ENCODE data around the gene CDC45.
A peak's percentile ranks its signal among the peaks of the same experiment; 100 is the strongest.

CDC45 gene

DNA sequence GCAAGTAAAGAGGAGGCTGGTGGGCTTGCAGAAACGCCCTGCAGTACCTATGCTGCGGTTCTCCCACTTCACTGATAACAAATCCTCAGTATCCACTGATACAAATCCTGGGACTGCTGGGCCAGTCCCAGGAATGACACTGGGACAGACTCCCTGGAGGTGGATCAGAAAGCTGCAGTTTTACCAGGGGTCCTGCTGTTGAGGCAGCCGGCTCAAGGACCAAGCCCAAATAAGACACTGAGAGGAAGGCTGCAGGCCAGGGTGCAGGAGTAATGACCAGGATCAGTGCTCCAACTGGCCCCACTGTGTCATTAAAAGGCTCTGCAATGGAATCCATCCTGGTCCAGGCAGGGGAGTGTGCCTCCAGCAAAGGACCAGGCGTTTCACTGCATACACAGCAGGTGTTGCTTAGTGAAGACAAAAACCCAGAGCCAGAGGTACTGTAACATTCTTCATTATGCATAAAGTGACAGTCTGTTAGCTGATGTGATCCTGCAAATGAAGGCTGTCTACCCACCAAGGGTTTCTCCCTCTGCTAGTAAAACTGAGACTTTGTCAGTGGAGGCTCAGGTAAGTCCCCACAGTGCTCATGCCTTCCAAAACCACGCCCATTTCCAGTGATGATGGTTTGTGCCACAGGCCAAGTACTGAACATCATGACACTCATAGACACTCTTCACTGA is 30.8 kb upstream of the CDC45 start:
- DNase-seq = no peak

DNA sequence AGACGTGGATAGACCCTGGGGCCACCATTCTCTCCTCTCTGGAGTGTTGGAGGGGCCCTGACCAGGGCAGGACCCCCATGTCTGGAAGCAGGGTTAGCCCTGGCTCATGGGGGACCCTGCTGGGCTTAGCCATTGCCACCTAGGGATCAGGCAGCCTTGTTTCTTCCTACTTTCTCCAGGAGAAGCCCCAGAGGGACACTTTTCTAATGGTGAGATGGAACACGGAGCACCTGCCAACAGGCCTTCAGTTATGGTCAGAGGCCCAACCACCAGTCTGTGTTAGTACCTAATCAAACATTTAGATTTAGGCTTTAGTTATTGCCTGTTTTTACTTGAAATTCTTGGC is 30.3 kb upstream of the CDC45 start:
- DNase-seq = no peak

DNA sequence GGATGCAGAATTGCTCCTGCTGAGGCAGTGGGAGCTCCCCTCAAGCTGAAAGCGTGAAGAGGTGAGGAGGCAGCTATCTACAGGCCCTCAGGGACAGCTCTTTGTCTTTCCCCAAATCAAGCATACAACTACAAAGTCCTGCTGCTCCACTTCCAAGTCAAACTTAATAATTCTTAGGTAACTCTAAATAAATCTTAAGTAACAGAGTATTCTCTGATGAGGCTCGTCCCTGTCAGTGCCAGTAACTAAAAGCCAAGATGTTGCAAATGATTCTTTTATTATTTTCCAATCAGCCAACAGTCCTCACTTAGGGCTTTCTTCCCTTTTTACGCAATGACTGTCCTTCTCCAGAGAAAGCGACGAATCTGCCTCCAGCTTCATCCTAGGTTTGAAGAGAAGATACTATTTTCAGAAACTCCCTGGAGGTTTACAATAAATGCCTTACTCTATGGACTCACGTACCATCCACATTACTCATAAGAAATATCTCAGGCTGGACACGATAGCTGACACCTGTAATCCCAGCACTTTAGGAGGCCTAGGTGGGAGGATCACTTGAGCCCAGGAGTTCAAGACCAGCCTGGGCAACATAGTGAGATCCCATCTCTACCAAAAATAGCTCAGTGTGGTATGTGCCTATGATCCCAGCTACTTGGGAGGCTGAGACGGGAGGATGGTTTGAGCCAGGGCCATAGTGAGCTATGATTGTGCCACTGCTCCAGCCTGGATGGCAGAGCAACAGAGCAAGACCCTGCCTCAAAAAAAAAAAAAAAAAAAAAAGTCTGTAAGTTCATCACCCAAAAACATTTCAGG is 29.2 kb upstream of the CDC45 start:
- DNase-seq = no peak

DNA sequence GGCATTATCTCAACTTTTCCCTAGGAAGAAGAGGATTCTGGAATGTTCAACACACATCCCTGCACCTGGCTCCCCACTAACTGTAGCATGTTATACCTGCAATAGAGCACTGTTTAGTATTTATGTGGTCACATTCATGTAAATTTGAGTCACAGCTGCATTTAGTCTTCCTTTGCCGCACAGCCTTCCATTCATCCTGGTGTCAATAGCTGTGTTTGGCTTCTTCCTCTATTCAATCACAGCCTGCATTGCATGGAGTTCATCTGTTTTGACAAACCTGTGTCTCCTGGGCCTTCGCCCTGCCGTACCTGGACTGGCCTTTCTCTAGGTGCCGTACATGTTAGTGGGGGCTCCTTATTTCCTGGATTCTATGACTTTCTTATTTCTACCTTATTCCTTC is 28.1 kb upstream of the CDC45 start:
- DNase-seq = no peak

DNA sequence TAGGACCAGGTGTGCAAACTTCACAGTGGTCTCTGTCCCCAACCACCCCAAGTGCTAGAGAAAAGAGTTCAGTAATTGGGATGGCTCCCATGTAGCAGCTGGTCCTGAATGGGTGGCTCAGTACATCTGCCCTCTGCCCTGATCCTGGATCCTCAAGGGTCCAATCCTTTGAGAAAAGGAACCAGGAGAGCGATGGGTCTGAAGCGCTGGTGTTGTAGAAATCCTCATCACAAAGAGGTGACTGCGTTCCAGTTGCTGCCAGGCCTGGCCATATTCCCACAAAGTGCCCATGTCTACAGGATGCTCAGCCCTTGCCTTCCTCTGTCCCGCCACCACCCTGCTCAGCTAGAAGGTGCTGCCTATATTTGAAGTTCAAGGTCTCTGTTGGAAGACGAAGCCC is 26.0 kb upstream of the CDC45 start:
- DNase-seq = no peak

DNA sequence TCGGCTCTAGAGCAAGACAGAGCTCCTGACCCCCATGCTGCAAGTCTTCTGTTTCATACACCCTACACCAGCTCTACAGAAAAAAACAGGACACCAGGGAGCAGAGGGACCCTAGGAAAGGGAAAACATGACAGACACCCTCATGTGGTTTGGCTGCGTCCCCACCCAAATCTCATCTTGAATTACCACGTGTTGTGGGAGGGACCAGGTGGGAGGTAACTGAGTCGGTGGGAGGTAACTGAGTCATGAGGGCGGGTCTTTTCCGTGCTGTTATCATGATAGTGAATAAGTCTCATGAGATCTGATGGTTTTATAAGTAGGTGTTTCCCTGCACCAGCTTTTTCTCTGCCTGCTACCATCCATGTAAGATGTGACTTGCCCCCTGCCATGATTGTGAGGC is 25.6 kb upstream of the CDC45 start:
- no peak for DNase-seq

DNA sequence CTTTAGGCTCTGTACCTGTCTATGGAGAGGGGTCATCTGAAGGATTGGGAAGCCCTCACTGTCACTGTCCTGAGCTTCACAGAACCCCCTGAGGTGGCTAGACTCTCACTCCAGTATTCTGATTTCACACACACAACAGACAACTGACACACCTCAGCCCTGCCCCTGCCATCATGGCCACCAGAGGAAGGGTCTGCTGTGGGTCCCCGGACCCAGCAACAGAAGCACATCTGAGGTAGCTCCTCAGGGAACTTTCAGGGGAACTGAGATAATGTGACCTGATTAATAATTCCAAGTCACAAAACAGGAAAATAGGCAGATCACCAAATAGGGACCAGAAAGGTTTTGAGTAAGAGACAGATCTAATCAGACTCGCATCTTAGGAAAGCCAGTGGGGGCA is 24.7 kb upstream of the CDC45 start:
- no peak for DNase-seq

DNA sequence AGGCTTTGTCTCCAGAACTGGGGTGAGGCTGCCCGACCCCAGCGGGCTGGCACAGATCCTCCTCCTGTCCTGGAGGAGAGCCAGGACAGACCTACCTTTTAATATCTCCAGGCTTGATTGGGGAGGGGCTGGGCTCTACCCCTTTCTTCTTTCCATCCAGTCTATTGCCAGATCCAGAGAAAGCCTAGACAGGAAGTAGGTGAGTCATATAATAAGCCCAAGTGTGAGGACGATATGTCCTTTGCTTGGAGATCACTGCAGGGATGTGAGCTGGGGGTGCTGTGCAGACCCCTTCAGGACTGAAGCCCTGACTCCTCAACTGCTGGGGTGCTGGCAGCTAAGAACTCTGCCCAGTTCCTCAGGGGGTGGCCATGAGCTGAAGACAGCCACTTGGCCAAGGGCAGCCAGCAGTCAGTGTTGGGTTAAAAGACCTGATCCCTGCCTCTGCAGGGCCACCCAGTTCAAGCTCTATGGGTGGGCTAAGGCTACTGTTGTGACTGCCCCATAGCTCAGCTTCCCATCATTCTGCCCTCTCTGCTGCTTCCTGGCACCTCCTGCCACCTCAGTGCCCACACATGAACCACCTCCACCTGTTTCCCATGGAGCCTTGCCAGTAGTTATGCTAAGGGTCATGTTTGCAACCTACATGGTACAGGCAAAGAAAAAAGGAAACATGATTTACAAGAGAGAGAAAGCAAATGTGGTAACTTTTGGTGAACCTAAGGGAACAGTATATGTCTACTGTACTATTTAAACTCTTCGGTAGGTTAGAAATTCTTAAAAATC is 23.9 kb upstream of the CDC45 start:
- DNase-seq = no peak

DNA sequence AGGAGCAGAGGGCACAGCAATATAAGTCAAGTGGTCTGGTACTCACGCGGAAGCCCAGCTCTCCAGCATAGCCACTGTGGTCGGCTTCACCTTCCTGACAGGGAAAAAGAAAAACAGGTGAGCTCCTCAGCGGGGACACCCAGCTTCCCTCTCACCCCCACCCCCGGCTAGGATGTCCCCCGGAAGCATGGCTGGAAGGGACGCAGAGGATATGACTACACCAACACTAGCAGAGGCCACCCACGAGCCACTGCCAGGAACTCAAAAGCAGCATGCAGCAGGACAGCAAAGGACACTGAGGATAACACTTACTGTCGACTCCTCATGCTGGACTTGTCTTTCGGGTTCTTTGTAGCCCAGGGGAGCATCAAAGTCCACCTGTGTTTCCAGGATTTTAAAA is 23.2 kb upstream of the CDC45 start:
- DNase-seq = no peak

DNA sequence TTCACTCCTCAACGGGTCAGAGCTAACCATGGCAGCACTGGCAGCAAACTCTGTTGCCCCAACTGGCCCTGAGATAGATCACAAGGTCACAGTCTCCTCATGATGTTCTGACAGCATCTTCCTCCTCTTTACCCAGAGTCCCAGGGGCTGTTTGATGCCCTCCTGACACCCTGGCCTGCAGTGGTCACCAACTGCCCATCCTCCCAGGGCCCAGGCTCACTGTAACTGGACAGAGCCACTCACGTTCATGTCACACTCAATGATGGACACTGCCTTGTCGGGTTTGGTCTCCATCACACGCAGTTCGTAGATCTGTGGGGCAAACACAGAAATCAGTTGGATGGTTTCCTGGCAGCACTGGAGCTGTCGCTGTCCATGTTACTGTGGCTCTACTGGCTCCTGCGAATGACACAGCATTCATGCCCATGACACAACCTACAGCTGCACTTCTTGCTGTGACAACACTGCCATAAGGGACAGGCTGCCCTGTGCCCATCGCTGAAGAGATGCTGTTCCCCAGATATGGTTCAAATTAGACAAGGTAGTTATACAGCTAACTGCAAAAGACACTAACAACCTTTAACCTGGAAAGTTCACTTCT is 21.8 kb upstream of the CDC45 start:
- no peak for DNase-seq

DNA sequence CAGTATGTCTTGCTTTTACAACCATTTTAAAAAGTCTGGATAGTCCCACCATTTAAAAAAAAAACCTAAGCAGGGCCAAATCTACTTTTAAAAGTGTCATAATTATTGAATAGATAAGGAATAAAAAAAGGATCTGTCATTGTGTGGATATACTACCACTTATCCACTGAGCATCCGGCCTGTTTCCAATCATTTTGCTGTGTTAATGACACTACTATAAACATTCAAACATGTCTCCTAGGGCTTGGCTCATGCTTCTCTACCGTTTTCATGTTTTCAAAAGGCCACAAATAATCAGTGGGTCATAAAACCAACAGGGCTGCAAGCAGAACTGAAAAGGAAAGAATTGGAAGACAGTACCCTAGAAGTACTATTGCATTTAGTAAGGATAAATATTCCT is 19.7 kb upstream of the CDC45 start:
- no peak for DNase-seq

DNA sequence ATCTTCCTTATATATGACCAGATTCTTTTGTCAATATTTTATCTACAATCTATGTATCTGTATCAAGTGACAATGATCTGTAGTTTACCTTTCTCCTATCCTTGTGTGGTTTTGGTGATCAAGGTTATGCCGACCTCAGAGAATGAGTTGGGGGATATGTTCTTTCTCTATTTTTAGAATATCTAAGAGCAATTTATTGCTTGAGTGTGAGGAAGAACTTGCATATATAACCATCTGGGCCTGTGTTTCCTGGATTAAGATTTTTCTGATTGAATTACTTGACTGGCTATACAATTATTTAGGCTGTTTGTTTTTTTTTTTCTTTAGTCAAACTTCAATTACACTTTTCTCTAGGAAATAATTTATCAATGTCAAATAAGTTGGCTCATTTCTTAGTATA is 18.2 kb upstream of the CDC45 start:
- DNase-seq = no peak

DNA sequence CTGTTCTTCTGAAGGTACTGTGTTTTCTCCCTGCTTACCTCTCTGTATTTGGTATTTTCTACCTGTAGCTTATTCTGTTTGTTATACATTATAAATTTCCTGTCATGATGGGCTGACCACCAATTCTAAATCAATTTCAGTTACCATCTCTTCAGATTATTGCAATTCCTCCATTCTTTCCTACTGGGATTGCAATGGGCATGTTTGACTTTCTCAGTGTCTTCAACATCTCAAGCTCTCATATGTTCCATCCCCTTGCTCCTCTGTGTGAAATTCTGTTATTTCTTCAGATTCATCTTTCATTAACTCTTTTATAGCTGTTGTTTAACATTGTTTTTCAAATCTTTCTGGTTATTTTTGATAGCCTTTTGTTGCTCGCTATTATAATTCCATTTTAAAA is 16.7 kb upstream of the CDC45 start:
- DNase-seq = no peak

DNA sequence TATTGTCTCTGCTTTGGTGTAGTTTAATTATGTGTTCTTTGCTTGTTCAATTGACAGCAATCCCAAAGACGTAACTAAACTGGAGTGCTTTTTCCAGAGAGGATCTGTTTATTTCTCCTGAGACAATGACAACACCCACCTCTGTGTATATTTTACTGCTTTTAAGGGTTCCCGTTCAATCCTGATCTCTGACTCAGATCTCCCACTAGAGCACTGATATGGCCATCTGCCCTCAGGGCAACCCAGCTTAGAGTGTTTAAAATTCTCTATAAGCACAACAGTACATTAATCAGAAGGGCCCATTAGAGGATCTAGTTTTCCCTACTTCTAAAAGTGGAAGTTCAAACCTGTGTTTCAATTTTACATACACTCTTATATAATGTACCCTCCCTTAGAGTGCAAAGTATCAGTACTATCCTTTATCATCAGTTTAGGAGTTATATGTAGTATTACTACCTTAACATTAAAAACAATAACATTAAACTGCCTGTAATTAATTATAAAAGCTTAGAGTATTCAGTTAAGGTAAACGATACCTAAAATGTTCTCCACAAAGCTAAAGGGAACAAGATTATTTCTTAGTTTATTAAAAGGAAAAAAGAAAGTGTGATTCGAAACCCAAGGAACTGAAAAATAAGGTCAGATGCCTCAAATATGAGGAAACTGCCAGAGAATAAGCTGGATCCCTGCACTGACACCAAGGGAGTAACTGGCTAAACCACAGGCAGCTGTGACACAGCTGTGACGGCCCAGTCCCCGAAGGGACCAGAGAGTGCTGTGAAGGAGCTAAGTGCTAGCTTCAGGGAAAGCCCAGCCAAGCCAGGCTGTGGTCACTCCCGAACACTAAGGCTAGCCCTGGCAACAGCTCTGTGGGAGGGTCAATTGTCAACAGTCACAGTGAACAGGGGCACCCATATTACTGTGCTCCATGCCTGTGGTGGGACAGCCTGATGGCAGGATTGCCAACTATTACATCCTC is 15.9 kb upstream of the CDC45 start:
- DNase-seq = no peak

DNA sequence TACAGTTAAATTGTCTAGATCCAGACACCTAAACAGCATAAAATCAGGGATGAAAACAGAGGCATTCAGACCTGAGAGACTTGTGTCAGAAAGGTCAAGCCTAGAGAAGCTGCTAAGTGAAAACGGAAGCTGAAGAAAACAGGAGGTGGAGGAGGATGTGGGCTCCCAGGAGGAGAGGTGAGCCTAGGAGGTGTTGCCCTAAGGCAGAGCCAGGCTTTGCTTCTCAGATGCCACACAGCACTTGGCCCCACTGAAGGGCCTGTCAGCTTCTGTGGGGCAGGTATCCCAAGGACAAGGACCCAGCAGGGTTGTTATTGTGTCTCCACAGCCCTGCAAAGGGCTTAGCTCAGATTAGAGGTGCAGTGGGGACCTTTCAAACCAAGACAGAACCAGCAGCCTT is 15.2 kb upstream of the CDC45 start:
- no peak for DNase-seq

DNA sequence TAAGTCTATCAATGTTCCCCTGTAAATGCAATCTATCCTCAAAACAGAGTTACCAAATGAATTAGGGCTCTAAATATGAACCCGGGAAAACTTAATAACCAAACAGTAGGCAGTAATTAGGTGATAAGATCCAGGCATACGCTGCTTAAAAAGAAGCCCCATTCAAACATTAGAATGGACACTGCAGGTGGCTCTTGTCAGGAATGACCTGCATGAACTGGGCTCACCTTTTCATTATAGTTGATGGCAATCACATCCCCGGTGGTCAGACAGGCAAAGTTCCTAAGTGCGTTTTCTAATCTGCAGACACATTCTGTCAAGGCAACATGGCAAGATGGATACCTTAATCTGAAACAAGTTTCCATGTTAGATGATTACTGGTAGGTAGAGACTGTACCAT is 14.7 kb upstream of the CDC45 start:
- no peak for DNase-seq

DNA sequence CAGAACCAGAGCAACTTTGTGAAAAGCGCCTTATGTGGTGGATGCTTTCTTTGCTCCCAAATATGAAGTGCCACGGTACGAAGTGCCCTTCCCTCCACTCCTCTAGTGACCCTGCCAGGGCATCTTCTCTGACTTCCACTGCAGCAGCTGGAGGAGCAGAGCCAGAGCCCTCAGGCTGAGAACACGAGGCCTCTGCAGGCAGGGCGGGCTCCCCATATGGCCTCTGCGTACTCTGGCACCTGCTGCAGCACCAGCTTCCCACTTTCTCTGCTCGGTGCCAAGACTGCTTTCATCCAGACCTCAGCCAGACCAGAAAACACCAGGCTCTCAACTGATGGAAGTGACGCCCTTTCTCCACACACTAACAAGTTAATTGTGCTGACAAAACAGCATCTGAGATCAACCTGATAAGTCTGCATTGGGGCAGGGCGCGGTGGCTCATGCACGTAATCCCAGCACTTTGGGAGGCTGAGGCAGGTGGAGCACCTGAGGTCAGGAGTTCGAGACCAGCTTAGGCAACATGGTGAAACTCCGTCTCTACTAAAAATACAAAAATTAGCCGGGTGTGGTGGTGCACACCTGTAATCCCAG is 13.5 kb upstream of the CDC45 start:
- DNase-seq = no peak

DNA sequence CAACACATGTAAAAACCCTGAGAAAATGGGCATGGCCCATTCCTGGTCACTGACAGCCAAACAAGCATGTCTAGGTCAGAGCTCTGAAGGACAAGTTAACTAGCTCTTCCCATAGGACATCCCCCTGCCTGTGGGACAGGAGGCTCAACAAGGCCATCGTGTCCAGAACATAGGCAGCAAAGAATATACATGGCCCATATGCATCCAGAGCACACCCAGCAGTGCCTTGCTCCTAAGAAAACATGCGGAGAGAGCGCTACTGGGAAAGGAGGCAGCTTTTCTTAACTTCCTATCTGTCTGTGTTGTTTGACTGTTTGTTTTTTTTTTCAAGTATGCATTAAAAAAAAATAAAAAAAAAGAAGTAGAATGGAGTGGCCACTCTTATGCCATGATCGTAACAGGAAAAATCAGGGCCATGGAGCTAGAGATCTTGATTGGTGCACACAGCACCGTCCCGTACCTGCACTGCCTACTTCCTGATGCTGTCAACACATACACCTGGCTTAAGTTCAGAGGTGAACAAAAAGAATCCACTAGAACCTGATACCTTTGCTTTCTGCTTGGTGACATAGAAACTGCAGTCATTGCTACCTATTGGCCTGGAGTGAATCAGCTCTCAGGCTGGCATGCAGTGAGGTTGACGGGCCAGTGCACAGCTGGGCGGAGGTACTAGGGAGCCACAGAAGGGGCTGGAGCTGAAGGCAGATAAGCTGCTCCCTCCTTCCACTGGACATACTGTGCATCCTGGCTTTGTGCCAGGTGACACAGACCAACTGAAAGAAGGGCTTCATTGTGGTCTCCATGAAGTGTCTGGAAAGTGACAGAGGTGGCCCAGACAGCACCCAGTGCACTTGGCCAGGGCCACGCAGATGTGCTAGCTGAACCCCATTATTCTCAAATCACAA is 12.6 kb upstream of the CDC45 start:
- peak; percentile 16 for DNase-seq

DNA sequence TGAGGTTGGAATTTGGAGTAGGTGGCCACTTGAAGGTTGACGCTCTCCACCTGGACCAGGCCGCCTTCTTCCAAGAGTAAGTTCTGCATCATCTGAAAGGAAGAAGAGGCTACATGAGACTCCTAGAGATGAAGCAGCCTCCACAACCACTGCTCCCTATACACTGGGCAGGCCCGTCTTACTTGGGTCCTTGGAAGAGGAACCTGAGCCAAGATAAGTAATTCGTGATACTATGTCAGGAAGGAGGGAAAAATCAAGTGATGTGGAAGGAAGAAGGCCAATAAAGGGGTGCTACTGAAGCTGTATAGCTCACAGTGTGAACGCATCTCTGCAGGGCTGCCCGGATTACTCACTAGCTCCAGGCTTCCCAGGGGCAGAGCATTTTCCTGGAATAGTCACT is 11.8 kb upstream of the CDC45 start:
- DNase-seq = no peak

DNA sequence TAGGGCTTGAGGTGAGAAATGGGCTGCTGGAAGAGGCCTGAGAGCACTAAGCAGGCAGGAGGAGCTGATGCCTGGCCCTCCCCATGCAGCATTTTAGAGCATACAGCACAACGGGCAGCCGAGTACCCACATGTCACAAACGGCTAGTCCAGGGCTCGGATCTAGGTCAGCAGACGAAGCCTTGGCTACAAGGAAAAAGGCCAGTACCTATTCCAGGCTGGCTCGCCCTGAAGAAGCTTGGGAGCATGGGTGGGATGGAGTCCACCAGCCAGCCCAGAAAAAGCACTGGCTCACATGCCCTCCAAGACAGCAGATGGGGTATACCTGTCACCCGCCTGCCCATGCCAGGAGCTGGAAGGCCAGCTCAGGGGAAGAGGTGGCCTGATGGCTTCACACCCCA is 10.3 kb upstream of the CDC45 start:
- DNase-seq = no peak

DNA sequence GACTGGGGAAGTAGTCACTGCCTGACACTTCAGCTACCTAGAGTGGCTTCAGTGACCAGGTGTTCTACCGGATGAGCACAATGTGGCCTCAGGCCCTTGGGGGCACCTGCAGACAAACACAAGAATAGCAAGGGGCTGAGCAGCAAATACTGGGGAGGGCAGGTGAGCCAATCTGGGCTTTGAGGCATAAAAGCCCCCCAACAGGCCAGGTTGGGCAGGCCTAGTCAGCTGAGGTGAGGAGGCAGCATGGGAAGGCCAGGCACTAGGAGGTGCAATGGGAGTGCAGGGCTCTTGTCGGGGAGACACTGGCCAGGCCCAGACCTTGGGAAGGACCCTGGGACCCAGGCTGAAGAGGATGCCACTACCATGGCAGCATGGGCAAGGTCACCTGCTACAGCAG is 9.7 kb upstream of the CDC45 start:
- no peak for DNase-seq
